HG03432 (cell line): ENCODE results near the gene KAT2A.

Source experiments
- ATAC-seq: cut with Tn5 transposase; IDR thresholded peaks from one replicate; pipeline ENCODE4 v1.9.1; 2021; ENCODE audit warnings: mild to moderate bottlenecking, moderate library complexity; ENCODE audit not compliant: unreplicated experiment

Gene KAT2A

GRCh38 chr17:42116705-42117396 lies 4.3 kb downstream of the KAT2A start:
- no peak for ATAC-seq

- no peak for ATAC-seq
These were observed 7.0 kb downstream of the KAT2A start for GRCh38 chr17:42114118-42114517.

GRCh38 chr17:42113293-42114069 lies 7.7 kb downstream of the KAT2A start:
- ATAC-seq: no peak

- ATAC-seq: peak; percentile 64
These were observed 8.5 kb downstream of the KAT2A start, which contains the start of gene DHX58 for GRCh38 chr17:42112552-42113176. Gene DHX58, minus strand, starts transcription at chr17:42112714. Its CDS starts 822 bp downstream, at chr17:42111892.

- ATAC-seq: peak; percentile 13
These were observed 9.2 kb downstream of the KAT2A start for GRCh38 chr17:42111871-42112551.

GRCh38 chr17:42111265-42111636 lies 9.9 kb downstream of the KAT2A start:
- ATAC-seq: no peak

- ATAC-seq: no peak
These were observed 10.6 kb downstream of the KAT2A start for GRCh38 chr17:42110301-42111264.

- ATAC-seq: no peak
These were observed 12.1 kb downstream of the KAT2A start for GRCh38 chr17:42109086-42109485.

- ATAC-seq: peak; percentile 58
These were observed 13.3 kb downstream of the KAT2A start for GRCh38 chr17:42107597-42108576.

- no peak for ATAC-seq
These were observed 14.0 kb downstream of the KAT2A start for GRCh38 chr17:42107124-42107523.

- no peak for ATAC-seq
These were observed 15.2 kb downstream of the KAT2A start for GRCh38 chr17:42106009-42106408.

GRCh38 chr17:42104264-42104663 lies 16.9 kb downstream of the KAT2A start:
- ATAC-seq: no peak

- ATAC-seq: no peak
These were observed 17.8 kb downstream of the KAT2A start for GRCh38 chr17:42103221-42103954.

- ATAC-seq: no peak
These were observed 19.5 kb downstream of the KAT2A start for GRCh38 chr17:42101513-42102292.

GRCh38 chr17:42098730-42099399 lies 22.3 kb downstream of the KAT2A start:
- ATAC-seq: no peak

- ATAC-seq: no peak
These were observed 23.2 kb downstream of the KAT2A start, which contains the start of gene ZNF385C for GRCh38 chr17:42097691-42098631. Gene ZNF385C, minus strand, starts transcription at chr17:42098473. Its CDS starts 35,417 bp downstream, at chr17:42063056.
